ENCODE data around the gene TMEM231.

The TMEM231 gene

GRCh38 chr16:75579281-75579834, 23.3 kb upstream of the TMEM231 start:
- no peak for DNase-seq (ENCODE audit: extremely low spot score)
- ChIA-PET POLR2A (no interaction called here), CTCF (no interaction called here)
- no peak for TF ChIP-seq ELF4 (IDR thresholded peaks at IDR 0.05)
- no peak for TF ChIP-seq SUZ12 (IDR thresholded peaks at IDR 0.05)
- TF ChIP-seq CTBP1 (IDR thresholded peaks at IDR 0.05; ENCODE audit: borderline replicate concordance), result no peak
- TF ChIP-seq SP1 (IDR thresholded peaks at IDR 0.05), result no peak
- no peak for TF ChIP-seq FOXM1 (IDR thresholded peaks at IDR 0.05; ENCODE audit: borderline replicate concordance)
- TF ChIP-seq TARDBP (IDR thresholded peaks at IDR 0.05), result no peak
- no peak for TF ChIP-seq ARNT (IDR thresholded peaks at IDR 0.05)
- no peak for TF ChIP-seq L3MBTL2 (conservative IDR thresholded peaks at IDR 0.05)

- POLR2A ChIA-PET, result no interaction called here
- CTCF ChIA-PET, result no interaction called here
- no peak for TF ChIP-seq L3MBTL2 (conservative IDR thresholded peaks at IDR 0.05)
- no peak for TF ChIP-seq ARNT (IDR thresholded peaks at IDR 0.05)
- no peak for TF ChIP-seq FOXA1 (IDR thresholded peaks at IDR 0.05)
- no peak for TF ChIP-seq LEF1 (IDR thresholded peaks at IDR 0.05; ENCODE audit: borderline replicate concordance)
- TF ChIP-seq SUZ12 (IDR thresholded peaks at IDR 0.05), result no peak
- TF ChIP-seq BHLHE40 (IDR thresholded peaks at IDR 0.05; ENCODE audit: borderline replicate concordance), result no peak
- TF ChIP-seq SP1 (IDR thresholded peaks at IDR 0.05), result no peak
- no peak for TF ChIP-seq HDGF (IDR thresholded peaks at IDR 0.05; ENCODE audit: borderline replicate concordance)
- no peak for TF ChIP-seq CTBP1 (IDR thresholded peaks at IDR 0.05; ENCODE audit: borderline replicate concordance)
- no peak for TF ChIP-seq ELF4 (IDR thresholded peaks at IDR 0.05)
- no peak for TF ChIP-seq FOXK2 (IDR thresholded peaks at IDR 0.05)
- no peak for TF ChIP-seq ZNF384 (IDR thresholded peaks at IDR 0.05)
- no peak for TF ChIP-seq PKNOX1 (IDR thresholded peaks at IDR 0.05)
- TF ChIP-seq FOXM1 (IDR thresholded peaks at IDR 0.05; ENCODE audit: borderline replicate concordance), result no peak
- TF ChIP-seq NFRKB (IDR thresholded peaks at IDR 0.05), result no peak
- DNase-seq (ENCODE audit: extremely low spot score), result no peak
Measured at GRCh38 chr16:75578725-75579124, 22.7 kb upstream of the TMEM231 start.

GRCh38 chr16:75578212-75578611, 22.2 kb upstream of the TMEM231 start:
- DNase-seq (ENCODE audit: extremely low spot score), result no peak
- CTCF ChIA-PET, result interaction anchor here (1.0 kb wide), 1 partner anchor 13 kb away, joined by 3 read pairs; no protein-coding TSS in a partner anchor
- POLR2A ChIA-PET, result no interaction called here
- no peak for TF ChIP-seq CTBP1 (IDR thresholded peaks at IDR 0.05; ENCODE audit: borderline replicate concordance)
- no peak for TF ChIP-seq L3MBTL2 (conservative IDR thresholded peaks at IDR 0.05)
- no peak for TF ChIP-seq ZNF384 (IDR thresholded peaks at IDR 0.05)
- no peak for TF ChIP-seq FOXK2 (IDR thresholded peaks at IDR 0.05)
- no peak for TF ChIP-seq ELF4 (IDR thresholded peaks at IDR 0.05)
- no peak for TF ChIP-seq SP1 (IDR thresholded peaks at IDR 0.05)
- no peak for TF ChIP-seq ARNT (IDR thresholded peaks at IDR 0.05)
- no peak for TF ChIP-seq PKNOX1 (IDR thresholded peaks at IDR 0.05)
- TF ChIP-seq BHLHE40 (IDR thresholded peaks at IDR 0.05; ENCODE audit: borderline replicate concordance), result no peak
- no peak for TF ChIP-seq SUZ12 (IDR thresholded peaks at IDR 0.05)
- no peak for TF ChIP-seq TARDBP (IDR thresholded peaks at IDR 0.05)
- no peak for TF ChIP-seq HDGF (IDR thresholded peaks at IDR 0.05; ENCODE audit: borderline replicate concordance)
- TF ChIP-seq FOXM1 (IDR thresholded peaks at IDR 0.05; ENCODE audit: borderline replicate concordance), result no peak
- TF ChIP-seq LEF1 (IDR thresholded peaks at IDR 0.05; ENCODE audit: borderline replicate concordance), result no peak
- TF ChIP-seq FOXA1 (IDR thresholded peaks at IDR 0.05), result no peak
- TF ChIP-seq NFRKB (IDR thresholded peaks at IDR 0.05), result no peak

- DNase-seq (ENCODE audit: extremely low spot score), result no peak
- POLR2A ChIA-PET, result no interaction called here
- no peak for TF ChIP-seq SUZ12 (IDR thresholded peaks at IDR 0.05)
- TF ChIP-seq BHLHE40 (IDR thresholded peaks at IDR 0.05; ENCODE audit: borderline replicate concordance), result no peak
- TF ChIP-seq TARDBP (IDR thresholded peaks at IDR 0.05), result no peak
- no peak for TF ChIP-seq LEF1 (IDR thresholded peaks at IDR 0.05; ENCODE audit: borderline replicate concordance)
- no peak for TF ChIP-seq FOXM1 (IDR thresholded peaks at IDR 0.05; ENCODE audit: borderline replicate concordance)
- no peak for TF ChIP-seq PKNOX1 (IDR thresholded peaks at IDR 0.05)
- CTCF ChIA-PET, result no interaction called here
Measured at GRCh38 chr16:75576384-75576811, 20.3 kb upstream of the TMEM231 start.

GRCh38 chr16:75575958-75576357, 19.9 kb upstream of the TMEM231 start:
- ChIA-PET POLR2A (no interaction called here), CTCF (interaction anchor here (0.6 kb wide), 1 partner anchor 342 kb away, joined by 3 read pairs; no protein-coding TSS in a partner anchor)
- no peak for TF ChIP-seq FOXA1 (IDR thresholded peaks at IDR 0.05)
- TF ChIP-seq ZNF384 (IDR thresholded peaks at IDR 0.05), result no peak
- no peak for TF ChIP-seq SP1 (IDR thresholded peaks at IDR 0.05)
- no peak for TF ChIP-seq TARDBP (IDR thresholded peaks at IDR 0.05)
- TF ChIP-seq L3MBTL2 (conservative IDR thresholded peaks at IDR 0.05), result no peak
- TF ChIP-seq LEF1 (IDR thresholded peaks at IDR 0.05; ENCODE audit: borderline replicate concordance), result no peak
- DNase-seq (ENCODE audit: extremely low spot score), result no peak

GRCh38 chr16:75573955-75574354, 17.9 kb upstream of the TMEM231 start:
- no peak for DNase-seq (ENCODE audit: extremely low spot score)
- TF ChIP-seq HDGF (IDR thresholded peaks at IDR 0.05; ENCODE audit: borderline replicate concordance) (no peak), BHLHE40 (IDR thresholded peaks at IDR 0.05; ENCODE audit: borderline replicate concordance) (no peak), FOXK2 (IDR thresholded peaks at IDR 0.05) (no peak), TARDBP (IDR thresholded peaks at IDR 0.05) (no peak), NFRKB (IDR thresholded peaks at IDR 0.05) (no peak), FOXA1 (IDR thresholded peaks at IDR 0.05) (no peak), ELF4 (IDR thresholded peaks at IDR 0.05) (no peak), ARNT (IDR thresholded peaks at IDR 0.05) (no peak), SUZ12 (IDR thresholded peaks at IDR 0.05) (no peak), LEF1 (IDR thresholded peaks at IDR 0.05; ENCODE audit: borderline replicate concordance) (no peak), CTBP1 (IDR thresholded peaks at IDR 0.05; ENCODE audit: borderline replicate concordance) (no peak), SP1 (IDR thresholded peaks at IDR 0.05) (no peak)
- CTCF ChIA-PET, result no interaction called here
- POLR2A ChIA-PET, result no interaction called here
